Measurements from ENCODE around the gene PIK3R5.

The PIK3R5 gene

DNA sequence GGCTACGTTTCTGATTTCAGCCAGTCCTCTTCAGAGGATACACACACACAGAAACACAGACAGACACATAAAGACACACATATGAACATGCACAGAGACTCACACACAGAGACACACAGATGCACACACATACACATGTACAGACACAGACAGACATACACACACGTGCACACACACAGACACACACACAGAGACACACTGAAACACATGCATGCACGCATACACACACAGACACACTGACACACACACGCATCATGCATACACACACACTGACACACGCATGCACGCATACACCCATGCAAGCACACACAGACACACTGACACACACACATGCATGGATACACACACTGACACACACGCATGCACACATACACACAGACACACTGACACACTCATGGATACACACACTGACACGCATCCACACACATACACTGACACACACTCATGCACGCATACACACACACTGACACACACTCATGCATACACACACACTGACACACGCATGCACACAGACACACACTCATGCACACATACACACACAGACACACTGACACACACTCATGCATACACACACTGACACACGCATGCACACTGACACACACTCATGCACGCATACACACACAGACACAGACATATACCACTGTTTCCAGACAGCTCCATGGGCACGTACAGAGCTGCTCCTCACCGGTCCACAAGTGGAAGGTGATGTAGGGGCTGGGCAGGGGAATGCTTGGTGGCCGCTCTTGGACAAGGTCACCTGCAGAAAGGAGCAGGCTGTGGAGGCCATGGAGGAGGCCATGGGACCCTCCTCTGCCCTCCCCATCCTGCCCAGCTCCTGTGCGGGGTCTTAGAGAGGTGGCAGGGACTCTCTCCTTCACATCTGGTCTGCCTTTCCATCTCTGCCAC is 136.2 kb downstream of the PIK3R5 start:
- Histone ChIP-seq H2AFZ (ENCODE audit: low read depth, low read length, severe bottlenecking) (no peak overlapping the region), H3K4me3 (ENCODE audit: insufficient read depth, low read length, poor library complexity, severe bottlenecking) (no peak overlapping the region), H3K4me2 (ENCODE audit: low read depth, low read length, poor library complexity, severe bottlenecking) (no peak overlapping the region), H3K9ac (ENCODE audit: low read length) (no peak overlapping the region), H3K79me2 (ENCODE audit: insufficient read depth, low read length) (no peaks in the 10 kb centered on the region), H3K9me3 (ENCODE audit: insufficient read depth, low read length) (peaks cover 4% of the 10 kb centered on the region; the same call in 1 of the 2 replicates), H3K36me3 (ENCODE audit: low read length) (no peaks in the 10 kb centered on the region), H3F3A (ENCODE audit: insufficient read depth) (no peaks in the 10 kb centered on the region), H3K27me3 (ENCODE audit: low read length) (no peaks in the 10 kb centered on the region), H3K9me2 (replicated peaks; ENCODE audit: insufficient read depth, low read length) (no peaks in the 10 kb centered on the region), H3K27ac (ENCODE audit: low read depth, low read length) (no peak overlapping the region), H4K20me1 (ENCODE audit: low read depth, low read length) (no peaks in the 10 kb centered on the region)
- no peak for TF ChIP-seq EZH2phosphoT487 (conservative IDR thresholded peaks at IDR 0.05; ENCODE audit: low read length)
- TF ChIP-seq, protein P1, sequence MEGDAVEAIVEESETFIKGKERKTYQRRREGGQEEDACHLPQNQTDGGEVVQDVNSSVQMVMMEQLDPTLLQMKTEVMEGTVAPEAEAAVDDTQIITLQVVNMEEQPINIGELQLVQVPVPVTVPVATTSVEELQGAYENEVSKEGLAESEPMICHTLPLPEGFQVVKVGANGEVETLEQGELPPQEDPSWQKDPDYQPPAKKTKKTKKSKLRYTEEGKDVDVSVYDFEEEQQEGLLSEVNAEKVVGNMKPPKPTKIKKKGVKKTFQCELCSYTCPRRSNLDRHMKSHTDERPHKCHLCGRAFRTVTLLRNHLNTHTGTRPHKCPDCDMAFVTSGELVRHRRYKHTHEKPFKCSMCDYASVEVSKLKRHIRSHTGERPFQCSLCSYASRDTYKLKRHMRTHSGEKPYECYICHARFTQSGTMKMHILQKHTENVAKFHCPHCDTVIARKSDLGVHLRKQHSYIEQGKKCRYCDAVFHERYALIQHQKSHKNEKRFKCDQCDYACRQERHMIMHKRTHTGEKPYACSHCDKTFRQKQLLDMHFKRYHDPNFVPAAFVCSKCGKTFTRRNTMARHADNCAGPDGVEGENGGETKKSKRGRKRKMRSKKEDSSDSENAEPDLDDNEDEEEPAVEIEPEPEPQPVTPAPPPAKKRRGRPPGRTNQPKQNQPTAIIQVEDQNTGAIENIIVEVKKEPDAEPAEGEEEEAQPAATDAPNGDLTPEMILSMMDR (IDR thresholded peaks at IDR 0.05; ENCODE audit: insufficient read depth, low read length, poor library complexity, severe bottlenecking), result no peak

All from SU-DHL-6 (cell line).